GM21390 (cell line): ENCODE data around the gene NSD2.
"Not testable (repeated sequence)": the region's sequence is repeated elsewhere in the genome, so short reads cannot be mapped to it uniquely, and the experiment has no call there.

Experiments
- ATAC-seq: cut with Tn5 transposase; IDR thresholded peaks from one replicate; pipeline ENCODE4 v1.9.1; 2021; ENCODE audit not compliant: unreplicated experiment

The NSD2 gene

DNA sequence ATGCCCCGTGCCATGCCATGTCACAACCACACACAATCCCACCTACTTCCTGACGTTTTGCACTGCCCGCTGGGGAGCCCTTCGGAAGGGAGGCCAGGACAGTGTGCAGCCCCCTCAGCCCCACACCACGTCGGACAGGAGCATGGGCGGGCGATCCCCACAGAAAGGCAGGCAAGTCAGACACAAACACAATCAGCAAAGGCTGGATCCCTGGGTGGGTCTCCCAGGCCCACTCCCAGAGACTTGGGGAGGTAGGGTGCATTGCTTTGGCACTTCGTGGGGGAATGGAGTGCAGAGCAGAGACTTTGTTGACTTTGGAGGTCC is 29.3 kb upstream of the NSD2 start:
- no peak for ATAC-seq

DNA sequence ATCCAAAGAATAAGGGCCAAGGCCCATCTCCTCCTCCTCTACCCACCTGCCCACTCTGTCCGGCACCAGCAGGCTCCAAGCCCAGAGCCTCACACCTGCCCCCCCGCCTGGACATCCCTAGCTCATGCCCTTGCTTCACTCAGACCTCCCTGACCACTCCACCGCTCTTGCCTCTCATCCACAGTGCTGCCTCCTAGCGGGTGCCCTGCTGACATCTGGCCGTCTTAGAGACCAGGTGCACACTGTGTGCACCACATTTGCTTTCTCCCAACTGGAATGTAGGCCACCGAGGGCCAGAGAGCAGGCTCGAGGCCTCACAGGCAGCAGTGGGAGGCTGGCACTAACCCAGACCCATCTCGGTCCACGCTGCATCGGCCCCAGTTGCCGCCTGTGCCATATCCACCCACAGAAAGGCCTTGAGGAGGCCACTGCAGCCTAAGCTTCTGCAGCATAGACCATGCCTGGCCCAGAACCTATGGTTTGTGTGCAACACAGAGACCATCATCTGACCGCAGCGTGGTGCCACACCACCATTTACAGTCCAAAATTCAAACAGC is 28.8 kb upstream of the NSD2 start:
- ATAC-seq = no peak

- no peak for ATAC-seq
Observed at GRCh38 chr4:1842993-1843448, 28.2 kb upstream of the NSD2 start.

- ATAC-seq = no peak
Observed at GRCh38 chr4:1843852-1844251, 27.3 kb upstream of the NSD2 start.

DNA sequence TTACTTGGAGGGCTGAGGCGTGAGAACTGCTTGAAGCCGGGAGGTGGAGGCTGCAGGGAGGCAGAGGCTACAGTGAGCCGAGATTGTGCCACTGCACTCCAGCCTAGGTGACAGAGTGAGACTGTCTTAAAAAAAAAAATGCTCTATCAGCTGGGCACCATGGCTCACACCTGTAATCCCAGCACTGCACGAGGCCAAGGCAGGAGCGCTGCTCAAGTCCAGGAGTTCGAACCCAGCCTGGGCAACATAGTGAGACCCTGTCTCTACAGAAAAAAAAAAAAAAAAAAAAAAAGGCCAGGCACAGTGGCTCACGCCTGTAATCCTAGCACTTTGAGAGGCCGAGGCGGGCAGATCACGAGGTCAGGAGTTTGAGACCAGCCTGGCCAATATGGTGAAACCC is 26.6 kb upstream of the NSD2 start:
- not testable (repeated sequence) for ATAC-seq

DNA sequence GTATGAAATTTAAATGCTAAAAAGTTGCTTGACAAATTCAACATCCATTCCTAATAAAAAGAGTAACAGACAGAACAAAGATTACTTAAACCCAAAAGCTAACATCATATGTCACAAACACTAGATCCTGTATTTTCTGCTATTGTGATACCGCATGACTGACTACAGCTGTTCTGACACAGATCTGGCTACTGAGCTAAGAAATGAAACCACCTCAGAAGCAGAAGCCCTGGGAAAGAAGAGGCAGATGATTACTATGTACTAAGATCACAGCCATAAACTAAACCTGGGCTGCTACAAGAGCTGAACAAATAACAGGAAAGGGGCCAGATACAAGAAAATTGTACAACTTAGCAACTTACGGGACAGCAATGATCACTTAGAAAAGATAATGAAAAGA is 24.6 kb upstream of the NSD2 start:
- ATAC-seq = no peak

- no peak for ATAC-seq
Observed at GRCh38 chr4:1850276-1850675, 20.9 kb upstream of the NSD2 start.

GRCh38 chr4:1851160-1851559 is 20.0 kb upstream of the NSD2 start:
- no peak for ATAC-seq

GRCh38 chr4:1851575-1852410 is 19.4 kb upstream of the NSD2 start:
- no peak for ATAC-seq

GRCh38 chr4:1852904-1853623 is 18.1 kb upstream of the NSD2 start:
- no peak for ATAC-seq

- ATAC-seq = no peak
Observed at GRCh38 chr4:1854752-1855151, 16.4 kb upstream of the NSD2 start.

DNA sequence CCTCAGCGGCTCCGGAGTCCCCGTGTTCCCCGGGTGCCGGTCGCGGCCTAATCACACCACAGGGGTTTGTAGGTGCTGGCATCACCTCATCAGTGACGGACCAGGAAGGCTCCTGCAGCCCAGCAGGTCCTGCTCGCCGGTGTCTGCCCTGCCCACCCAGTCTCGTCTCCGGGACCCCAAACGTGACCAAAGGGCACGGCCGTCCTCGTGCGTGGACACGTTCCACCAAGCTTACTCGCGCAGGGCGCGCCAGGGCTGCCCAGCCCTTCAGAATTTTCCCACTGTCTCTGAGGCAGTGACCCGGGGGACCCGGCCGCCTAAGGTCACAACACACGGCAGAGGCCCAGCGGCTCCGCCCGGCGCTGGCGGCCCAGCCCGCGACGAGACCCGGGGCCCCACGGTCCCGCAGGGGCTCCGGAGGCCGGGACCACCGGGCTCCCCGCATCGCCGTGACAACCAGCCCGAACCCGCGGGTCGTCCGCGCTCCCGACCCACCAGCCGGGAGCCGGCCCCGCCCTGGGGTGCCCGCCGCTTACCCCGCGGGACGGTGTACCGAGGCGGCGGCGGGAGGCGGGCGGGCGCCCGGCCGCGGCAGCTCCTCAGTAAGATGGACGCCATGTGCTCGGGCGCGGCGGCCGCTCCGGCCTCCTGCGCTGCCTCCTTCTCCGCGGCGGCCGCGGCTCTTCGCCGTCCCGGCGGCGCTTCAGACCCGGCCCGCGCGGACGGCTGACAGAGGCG is 15.7 kb upstream of the NSD2 start:
- ATAC-seq = peak; percentile 26

- peak; percentile 86 for ATAC-seq
Observed at GRCh38 chr4:1856071-1856942, 14.9 kb upstream of the NSD2 start, which contains the start of gene LETM1. Gene LETM1 (minus strand): TSS chr4:1856156. CDS start chr4:1855950, 206 bp downstream.

DNA sequence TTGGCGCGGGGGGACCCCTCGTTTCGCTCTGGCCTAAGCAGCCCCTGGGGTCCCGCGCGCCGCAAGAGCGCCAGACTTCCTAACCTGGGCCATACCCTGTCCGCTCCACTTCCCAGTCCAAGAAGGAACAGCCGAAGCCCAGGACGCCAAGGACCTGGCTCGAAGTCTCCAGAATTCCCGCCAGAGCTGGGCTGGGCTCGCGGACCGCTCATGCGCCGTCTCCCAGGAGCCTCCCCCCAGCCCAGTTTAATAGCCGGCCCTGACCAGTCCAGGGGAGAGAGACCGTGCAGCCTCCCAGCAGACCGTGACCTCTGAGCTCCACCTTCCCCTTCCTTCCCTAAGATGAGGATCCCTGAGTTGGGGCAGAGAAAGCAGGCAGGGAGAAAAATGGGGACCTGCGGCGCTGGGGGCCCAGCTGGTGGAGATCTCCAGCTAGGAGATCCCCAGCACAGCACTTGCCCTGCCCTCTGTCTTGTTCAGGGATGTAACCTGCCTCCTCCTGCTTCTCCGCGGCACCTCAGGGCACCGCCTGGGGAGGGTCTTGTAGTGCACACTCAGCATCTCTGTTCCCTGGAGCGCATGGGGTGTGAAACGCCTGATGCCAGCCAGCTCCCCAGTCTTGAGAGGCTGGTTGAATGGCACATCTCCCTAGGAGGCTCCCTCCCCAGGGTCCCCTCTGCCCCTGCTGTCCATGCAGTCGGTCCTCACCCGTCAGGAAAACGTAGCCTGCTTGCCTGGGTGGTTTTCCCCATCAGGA is 14.1 kb upstream of the NSD2 start:
- ATAC-seq = no peak

DNA sequence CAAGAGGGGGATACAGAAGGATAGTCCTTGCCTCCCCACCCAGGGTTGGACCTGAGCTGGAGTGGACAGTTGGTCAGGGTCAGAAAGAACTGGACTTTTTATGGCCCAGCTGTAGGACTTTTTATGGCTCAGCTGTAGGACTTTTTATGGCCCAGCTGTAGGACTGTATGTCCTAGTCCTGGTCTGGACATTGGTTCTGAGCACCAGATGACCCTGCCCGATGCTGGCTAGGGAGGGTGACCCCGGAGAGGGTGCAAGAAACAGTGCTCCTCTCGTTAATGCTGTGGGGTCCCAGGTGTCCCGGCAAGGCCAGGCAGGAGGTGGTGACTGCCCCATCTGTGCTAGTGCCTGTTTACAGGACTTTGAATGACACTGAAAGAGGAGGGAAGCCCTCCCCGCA is 13.3 kb upstream of the NSD2 start:
- no peak for ATAC-seq

DNA sequence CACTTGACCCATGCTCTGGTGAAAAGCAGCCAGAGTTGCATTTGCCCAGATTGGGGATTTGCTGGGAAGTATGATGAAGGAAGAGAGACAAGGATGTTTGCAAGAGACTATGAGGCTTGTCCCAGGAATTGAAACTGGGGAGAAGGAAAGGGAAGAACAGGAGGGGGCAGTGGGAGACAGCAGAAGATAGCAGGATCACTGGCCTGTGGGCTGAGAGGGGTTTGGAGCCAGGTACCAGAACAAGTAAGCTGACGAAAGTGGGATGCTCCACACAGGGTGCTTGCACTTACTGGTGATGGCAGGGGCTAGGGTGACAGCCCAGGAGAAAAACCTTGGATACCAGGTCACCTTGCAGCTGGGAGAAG is 11.8 kb upstream of the NSD2 start:
- ATAC-seq = no peak

DNA sequence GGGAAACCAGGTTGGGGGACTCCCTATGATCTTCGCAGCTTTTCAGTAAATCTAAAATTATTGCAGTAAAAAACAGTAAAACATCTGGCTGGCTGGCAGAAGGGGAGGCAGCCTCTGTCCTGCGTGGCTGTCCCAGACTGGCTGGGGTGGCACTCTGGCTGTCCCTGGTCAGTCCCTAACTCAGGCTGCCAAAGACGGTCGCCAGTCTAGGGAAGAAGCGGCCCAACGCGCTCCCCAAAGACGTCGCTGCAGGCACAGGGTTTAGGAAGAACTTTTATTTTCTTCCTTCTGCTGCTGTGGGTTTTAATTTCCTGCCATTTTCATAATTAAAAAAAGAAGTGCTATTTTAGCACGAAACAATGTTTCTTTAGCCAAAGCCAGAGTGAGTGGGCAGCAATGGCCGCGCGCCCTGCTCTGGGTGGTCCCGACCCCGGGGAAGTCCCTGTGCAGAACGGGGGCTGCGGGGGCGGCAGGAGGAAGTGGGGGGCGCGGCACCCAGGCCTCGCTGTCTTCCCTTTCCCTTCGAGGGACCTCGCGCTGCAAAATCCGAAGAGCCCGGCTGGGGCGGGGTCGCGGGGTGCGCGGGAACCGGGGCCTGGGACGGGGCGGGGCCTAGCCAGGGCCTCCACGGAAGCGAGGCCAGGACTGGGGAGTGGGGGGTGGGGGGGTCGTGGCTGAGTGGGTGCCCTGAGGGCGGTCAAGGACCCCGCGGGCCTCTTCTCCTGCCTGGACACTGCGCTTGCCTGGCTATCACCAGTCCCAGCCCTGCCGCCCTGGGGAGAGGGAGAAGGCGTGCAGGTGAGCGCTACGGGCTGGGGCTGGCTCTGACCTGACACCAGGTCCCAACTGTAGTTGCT is 8.9 kb upstream of the NSD2 start:
- ATAC-seq = no peak

GRCh38 chr4:1862961-1863296 is 8.3 kb upstream of the NSD2 start:
- ATAC-seq = no peak
